HG02610 (cell line): ENCODE measurements around the gene API5.
A peak's percentile ranks its signal among the peaks of the same experiment; 100 is the strongest.
"Not testable (repeated sequence)": the region's sequence is repeated elsewhere in the genome, so short reads cannot be mapped to it uniquely, and the experiment has no call there.

Experiments used
- ATAC-seq: cut with Tn5 transposase; IDR thresholded peaks from one replicate; pipeline ENCODE4 v1.9.1; 2021; ENCODE audit warnings: mild to moderate bottlenecking, moderate library complexity; ENCODE audit not compliant: unreplicated experiment

Gene API5

DNA sequence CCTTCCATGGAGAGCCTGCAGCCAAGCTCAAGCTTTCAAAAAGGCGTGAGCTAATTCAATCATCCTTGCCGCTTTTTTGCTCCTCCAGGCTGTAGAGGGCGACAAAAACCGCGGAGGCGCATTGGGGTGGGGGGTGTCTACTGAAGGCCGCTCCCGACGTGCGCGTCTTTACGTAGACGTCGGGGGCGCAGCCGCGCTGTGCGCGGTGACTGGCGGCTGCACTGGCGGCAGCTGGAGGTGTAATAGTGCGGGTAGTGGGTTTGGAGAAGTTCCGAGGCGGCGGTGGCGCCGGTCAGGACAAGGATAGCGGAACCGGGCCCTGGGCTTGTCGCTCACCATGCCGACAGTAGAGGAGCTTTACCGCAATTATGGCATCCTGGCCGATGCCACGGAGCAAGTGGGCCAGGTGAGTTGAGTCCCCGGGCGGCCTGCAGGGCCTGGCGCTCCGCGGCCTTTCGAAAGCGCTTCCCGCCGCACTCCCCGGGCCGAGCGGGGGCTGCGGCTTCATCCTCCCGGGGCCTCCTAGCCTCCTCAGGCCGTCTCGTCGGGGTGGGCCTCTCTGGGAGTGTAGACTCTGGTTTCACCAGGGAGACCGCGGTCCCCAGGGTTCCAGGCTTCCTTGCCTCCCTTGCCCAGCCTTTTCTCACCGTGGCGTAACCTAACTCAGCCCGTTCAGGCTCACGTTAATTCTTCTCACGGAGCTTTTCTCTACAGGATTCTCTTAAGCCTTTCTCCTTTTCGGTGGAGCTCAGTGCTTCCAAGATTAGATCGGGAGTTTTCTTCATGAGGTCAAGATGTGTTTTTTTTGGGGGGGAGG, at the start of gene API5:
TSS of gene API5 (plus strand) at position 206 of the 817 bp plus-strand sequence. CDS start at position 338, 132 bp downstream.
- peak; percentile 99 for ATAC-seq

DNA sequence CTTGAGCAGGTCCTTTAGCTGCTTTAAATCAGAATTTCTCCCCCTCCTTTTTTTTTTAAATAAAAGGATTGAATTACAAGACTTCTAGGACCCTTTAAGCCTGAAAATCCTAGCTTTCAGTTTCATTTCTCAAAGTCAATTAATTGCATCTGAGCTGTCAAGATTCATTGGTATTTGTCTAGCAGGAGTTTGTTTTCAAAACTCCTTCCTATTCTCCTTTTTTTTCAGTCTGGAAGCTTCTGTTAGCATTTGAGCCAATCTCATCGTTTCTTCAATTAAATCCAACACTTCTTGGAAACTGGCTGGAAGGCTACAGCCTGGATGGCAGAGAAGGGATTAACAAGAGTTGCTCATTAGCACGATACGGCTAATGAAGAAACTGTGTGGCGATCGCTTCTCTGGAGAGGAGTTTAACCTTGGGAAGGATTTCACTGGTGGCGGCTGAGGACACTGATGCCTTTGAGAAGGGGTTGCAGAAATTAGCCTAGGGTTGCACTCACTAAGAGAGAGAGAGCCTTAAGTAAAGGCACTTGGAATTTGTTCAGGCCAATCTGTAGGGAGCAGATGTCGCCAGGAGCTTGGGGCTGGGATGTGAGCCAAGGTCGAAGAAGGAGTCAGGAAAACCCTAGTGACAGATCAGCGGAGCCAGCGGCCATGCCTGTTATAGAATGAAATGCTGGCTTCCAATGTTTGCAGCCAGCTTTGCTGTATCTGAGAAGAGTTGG, 43.8 kb upstream of the API5 start:
- no peak for ATAC-seq

DNA sequence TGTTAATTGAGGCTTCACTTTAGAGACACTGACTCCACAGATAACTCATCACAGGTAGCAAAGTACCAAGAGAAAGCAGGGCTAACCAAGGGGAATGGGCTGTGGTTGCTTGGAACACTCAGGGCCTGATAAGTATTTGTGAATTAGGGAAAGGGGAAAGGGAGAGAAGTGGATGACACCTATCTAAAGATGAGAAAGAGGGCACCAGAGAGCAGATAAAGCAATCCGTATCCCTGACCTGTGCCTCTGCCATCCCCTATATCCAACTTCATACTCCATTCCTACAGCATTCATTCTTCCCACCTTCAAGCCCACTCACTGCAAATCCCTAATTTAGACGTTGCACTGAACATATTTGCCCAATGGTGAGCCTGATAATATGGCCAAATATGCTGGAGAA, 43.0 kb upstream of the API5 start:
- ATAC-seq, result no peak

DNA sequence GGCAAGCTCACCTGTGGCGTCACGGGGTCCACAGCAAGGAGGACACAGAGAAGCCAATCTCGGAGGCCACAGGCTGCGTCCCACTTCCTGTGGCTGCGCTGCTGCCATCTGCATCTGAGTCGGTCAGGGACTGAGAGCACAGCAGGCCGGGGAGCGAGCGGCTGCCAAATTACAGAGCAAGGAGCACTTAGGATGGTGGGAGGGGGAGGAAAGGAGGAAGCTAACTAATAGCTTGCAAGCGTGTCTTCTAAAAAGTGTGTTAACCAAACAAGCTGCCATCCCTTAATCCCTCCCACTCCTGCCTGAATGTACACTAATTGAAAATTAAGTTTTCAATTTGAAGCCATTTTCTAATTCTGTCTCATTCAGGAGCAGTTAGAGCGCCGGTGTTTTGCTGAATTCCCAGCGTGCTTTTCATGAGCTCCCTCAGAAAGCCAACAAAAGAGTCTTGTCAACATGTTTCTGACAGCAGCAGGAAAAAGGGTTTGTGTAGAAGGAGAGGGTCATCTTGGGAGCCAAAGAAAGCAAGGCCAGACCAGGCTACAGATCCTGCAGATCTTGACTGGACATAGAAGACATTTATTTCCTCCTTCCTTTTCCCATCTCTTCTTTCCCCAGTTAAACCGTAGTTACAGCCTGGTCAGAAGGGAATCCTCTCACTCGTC, 42.4 kb upstream of the API5 start:
- ATAC-seq, result no peak

DNA sequence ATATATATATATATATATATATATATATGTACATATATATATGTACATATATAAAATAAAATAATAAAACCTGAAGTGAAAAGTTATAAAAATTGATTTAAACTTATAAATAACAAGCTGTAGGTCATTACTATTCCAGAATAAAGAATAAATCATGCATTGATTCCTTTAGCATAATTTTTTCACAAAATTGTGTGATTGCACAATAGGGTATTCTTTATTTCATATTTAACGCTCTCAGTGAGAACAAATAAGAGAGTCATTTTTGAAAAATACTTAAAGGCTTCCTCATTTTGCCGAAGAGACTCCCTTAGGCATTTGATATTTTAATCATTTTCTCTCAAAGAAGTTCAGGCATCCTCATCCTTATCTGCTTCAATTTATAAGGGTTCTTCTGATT, 41.3 kb upstream of the API5 start:
- no peak for ATAC-seq

DNA sequence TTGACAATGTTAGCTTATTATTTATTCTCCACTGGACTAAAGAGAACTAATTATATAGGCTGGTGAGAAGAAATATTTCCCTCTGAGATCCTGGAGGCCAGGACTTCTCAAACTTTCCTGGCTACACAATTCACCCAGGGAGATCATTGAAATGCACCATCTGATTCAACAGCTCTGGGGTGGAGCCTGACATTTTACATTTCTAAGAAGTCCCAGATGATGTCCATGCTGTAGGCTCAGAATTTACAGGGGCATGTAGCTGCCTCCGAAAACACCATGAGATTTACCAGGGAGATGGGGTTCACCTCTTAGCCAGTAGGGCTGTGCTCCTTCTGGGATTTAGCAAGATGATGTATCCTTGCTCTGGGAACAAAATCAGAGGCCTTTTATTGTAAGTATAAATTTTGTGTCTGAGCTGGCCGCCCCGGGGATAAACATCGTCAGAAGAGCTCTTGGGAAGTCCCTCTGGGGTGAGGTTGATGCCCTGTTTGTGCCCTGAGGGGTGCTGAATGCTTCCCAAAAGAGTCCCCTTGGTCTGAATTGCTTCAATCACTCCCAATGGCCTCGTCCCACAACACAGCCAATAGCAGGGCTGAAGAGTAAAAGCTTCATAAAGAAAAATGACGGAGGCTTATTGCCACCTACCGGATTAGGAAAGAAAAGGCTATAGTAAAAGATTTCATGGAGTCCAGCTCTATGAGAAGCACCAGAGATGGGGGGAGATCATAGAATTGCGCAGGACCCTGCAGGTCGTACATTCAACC, 33.4 kb upstream of the API5 start:
- no peak for ATAC-seq

DNA sequence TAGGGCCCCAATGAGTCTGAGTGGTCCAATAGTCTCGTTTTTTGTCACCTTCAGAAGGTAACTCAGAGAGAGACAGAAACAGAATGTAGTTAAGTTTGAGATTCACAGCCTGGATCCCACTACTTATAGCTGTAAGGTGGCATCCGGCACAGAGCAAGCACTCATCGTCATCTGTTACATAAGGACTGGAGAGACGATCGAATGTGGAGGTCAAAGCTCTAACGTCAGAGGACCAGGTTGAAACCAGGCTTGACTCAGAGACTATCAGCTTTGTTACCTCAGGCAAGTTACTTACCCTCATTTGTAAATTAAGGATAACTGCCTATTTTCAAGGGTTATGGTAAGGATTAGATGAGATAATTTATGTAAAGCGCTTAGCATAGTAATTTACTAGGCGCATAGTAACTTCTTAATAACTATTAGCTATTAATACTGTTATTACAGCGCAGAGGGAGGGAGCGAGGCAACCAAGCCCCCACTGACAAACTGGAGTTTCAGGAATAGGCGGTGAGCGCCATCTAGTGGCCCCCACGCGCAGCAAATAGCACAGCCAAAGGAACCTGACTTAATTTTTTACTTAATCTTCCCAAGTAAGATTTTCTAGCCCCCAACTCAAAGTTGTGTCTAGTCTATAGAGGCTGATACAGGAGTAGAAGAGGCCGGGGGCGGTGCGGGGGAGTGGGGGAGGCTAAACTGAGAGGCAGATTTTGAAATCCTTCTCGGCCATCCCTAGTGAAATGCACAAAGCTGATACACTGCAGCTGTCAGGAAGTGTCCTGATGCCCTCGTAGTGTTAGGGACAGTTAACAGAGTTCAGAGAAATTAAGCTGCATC, 29.0 kb upstream of the API5 start:
- ATAC-seq, result peak; percentile 77

DNA sequence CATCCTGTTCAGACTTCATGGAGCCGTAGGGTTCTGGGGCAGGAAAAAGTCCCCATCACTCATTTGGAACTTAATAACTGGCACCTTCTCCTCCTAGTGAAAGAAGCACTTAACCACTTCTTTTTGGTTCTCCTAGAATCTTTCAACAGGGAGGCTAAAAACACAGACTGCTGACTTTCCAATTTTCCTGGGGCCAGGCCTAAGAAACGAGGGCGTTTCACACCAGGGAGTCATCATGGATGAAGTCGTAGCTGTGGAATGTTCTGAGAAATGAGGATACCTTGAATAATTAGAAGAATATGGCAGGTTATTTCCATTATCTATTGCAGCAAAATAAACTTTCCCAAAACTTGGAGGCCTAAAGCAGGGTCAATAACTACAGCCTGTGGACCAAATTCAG, 26.0 kb upstream of the API5 start:
- no peak for ATAC-seq

DNA sequence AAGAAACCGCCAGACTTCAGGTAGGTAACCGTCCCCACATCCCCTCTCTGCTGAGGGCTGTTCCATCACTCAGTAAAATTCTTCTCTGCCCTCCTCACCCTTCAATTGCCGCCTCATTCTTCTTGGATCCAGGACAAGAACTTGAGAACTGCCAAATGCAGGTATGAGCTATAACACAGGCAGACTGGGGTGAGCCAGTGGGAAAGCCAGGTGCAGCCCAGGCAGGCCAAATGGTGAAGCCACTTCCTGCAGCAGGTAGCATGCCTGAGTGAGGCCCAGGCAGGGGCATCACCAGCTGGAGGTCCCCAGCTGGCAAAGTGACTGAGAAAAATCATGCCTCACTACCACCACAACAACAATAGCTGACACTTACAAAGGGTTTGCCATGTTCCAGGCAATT, 22.4 kb upstream of the API5 start:
- no peak for ATAC-seq

DNA sequence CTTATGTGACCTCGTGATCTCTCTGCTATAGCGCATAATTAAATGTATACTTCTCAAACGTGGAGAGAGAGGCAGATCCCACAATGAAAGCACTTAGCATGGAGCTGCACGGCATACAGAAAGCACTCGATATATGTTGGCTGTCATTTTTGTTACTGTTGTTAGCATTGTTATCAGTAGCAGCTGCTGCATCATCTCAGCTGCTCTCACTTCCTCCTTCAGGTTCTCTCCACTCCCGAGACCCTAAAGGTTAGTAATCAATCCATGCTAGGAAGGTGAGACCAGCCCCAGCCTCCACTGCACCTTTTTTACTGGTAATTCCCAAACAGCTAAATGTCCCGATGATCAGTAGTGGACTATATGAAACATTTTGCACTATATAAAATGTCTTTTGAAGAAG, 13.4 kb upstream of the API5 start:
- no peak for ATAC-seq

DNA sequence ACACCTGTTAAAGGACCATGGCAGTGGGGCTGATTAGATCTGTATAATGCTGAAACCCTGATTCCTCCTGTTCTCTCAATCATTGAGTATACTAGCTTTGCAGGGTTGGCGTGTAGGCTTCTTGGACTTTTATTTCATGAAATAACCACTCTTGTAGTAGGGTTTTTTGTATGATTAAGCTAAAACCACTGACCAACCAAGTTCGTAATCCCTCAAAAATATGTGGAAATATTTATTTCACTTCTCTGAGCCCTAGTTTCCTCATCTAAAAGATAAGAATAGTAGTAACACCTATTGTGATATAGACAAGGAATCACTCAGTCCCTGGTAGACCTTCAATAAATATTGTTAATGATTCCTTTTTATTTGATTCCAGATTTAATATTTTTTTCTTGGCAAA, 4.2 kb downstream of the API5 start:
- ATAC-seq, result no peak

DNA sequence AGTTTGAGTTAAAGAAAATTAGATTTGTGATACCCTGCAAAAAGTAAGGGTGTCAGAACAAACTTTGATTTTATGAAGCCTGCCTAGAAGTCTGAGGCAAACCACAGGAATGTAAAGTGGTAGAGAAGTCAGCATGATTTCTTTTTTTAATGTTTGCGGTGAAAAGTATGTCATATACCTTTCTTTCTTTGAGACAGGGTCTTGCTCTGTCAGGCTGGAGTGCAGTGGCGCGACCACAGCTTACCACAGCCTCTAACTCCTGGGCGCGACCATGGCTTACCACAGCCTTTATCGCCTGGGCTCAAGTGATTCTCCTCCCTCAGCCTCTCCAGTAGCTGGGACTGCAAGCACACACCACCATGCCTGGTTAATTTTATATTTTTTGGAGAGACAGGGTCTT, 4.7 kb downstream of the API5 start:
- no peak for ATAC-seq

DNA sequence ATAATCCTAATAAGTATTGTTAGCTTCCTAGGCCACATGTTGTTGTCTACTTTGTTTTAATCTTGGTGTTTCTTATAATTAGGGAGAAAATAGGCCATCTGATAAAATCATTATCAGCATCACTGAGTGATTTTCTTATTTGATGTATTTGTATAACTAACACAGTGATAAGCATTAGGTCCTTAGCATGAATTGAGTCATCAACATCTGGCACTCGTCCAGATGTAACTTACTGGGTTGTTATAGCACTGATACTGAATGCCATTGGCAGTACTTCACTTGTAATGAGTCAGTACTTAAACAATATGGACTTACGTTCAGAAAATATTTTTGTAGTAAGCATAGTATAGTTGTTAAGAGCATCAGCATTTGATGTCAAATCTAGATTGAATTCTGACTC, 16.2 kb downstream of the API5 start:
- ATAC-seq, result no peak

DNA sequence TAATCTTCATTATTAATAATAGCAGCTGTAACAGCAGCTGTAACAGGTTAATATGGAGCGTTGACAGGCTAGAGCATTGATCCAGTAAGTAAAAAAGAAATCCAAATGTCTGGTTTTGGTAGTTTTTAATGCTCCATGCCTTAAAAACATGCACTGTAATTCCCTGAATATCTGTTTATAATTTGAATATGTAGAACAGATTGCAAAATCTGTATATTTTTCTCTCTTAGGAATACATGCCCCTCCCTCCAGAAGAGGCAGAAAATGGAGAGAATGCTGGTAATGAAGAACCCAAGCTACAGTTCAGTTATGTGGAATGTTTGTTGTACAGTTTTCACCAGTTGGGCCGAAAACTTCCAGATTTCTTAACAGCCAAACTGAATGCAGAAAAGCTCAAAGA, 16.7 kb downstream of the API5 start:
- no peak for ATAC-seq

DNA sequence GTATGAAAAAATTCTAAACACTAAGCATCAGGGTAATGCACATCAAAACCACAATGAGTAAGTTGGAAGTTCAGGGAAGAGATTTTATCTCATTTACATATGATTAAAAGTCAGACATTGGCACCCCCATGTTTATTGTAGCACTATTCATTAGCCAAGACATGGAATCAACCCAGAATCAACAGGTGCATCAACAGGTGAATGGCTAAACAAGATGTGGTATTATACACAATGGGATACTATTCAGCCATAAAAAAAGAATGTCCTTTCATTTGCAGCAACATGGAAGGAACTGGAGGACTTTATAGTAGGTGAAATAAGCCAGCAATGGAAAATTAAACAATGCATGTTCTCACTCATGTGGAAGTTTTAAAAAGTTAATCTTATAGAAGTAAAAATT, 29.4 kb downstream of the API5 start:
- no peak for ATAC-seq

DNA sequence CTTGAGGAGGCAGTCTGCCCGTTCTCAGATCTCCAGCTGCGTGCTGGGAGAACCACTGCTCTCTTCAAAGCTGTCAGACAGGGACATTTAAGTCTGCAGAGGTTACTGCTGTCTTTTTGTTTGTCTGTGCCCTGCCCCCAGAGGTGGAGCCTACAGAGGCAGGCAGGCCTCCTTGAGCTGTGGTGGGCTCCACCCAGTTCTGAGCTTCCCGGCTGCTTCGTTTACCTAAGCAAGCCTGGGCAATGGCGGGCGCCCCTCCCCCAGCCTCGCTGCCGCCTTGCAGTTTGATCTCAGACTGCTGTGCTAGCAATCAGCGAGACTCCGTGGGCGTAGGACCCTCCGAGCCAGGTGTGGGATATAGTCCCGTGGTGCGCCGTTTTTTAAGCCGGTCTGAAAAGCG, 39.6 kb downstream of the API5 start:
- not testable (repeated sequence) for ATAC-seq

DNA sequence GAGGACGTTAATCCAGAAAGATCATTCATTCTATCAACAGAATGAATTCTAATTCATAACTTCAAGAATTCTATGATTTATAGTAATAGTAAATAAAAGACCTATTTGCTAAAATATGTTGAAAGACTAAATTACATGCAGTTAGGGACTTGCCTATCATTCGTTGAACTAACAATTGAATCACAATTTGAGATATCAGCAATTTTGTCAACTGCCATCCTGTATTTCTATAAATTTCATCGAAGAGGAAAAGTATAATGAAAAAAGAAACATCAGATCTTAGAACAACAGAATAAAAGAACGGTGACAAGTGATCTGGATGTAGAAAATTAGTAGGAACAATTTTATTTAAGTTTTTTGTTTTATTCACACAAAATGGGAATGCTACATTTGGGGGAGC, 42.5 kb downstream of the API5 start:
- no peak for ATAC-seq

DNA sequence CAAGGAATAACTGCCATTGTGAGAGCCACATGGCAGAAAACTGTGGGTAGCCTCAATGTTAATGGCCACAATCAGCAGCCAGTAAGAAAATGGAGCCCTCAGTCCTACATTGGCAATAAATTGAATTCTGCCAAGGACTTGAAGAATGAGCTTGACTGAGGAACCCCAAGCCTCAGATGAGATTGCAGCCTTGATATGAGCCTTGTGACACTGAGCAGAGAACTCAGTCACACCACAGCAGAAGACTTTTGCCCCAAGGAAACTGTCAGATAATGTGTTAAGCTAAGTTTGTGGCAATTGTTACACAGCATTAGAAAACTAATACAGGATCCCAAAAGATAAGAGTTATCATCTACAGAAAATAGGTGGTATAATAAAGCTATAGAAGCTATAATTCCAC, 44.5 kb downstream of the API5 start:
- ATAC-seq, result no peak

DNA sequence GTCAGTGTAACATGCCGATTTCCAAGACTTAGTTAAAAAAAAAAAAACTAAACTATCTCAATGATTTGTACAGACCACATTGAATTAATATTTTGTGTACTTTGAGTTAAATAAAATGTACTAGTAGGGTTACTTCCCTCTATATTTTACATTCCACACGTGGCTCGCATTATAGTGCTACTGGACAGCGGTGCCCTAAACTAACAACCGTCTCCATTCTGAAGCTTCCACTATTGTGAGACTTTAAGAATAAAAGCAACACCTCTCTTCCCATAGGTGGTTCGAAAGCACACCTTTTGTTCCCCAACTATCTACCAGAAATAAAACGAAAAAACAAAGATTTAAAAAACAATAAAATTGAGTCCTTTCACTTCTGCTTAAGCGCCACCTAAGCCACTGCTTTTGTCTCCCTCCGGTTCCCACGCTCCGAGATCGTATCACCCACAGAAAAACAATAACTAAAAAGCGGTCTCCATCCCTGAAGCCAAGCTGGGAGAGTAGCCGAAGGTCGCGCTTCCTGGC, 46.5 kb downstream of the API5 start:
- no peak for ATAC-seq

DNA sequence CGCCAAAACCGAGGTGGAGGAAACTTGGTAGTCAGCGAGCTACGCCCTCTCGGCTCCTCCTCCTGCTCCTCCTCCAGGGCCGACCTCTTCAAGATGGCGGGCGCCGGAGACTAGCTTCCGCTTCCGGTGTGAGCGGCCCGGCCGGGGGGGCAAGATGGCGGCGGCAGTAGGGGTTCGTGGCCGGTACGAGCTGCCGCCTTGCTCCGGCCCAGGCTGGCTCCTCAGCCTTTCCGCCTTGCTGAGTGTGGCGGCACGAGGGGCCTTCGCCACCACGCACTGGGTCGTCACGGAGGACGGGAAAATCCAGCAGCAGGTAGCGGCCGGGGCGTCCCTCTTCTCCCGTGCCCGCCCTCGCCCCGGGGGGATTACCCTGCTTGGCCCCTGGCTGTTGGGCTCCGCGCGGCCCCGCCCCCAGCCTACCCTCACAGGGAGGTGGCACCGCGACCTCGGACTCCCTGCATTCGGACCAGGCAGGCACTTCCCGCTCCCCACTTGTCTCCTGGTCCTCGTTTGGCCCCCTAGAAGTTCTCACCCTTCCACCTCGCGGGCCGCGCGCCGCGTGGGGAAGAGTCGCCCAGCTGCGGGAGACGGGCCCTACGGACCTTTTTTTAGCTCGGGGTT, 47.1 kb downstream of the API5 start, which contains the start of gene TTC17:
TSS of gene TTC17 (plus strand) at position 120 of the 621 bp plus-strand sequence. CDS start at position 155, 35 bp downstream.
- ATAC-seq, result peak; percentile 95
